Cardiac fibroblast (primary cell): Measurements from ENCODE around the gene DAD1.

Experiments used
- DNase-seq, 2 donors: peaks; one replicate each; pipeline versions ENCODE4 v3.0.0 to v3.0.0-alpha.2; 2010; ENCODE audit warnings: low read depth in 2 of 2
- H3K4me3 ChIP-seq, 2 donors: replicated peaks in 1 of 2; 1 replicate in 1 of 2; 2 replicates in 1 of 2; pipeline ENCODE4 v1.5.1; 2011; ENCODE audit warnings: low read depth in 2 of 2, low read length in 2 of 2, mild to moderate bottlenecking in 2 of 2, moderate library complexity in 1 of 2
- TF ChIP-seq, protein P1 (sequence below): IDR thresholded peaks from one replicate; pipeline ENCODE4 v1.5.1; 2011; ENCODE audit warnings: low read depth, mild to moderate bottlenecking, low read length, inconsistent platforms

Gene DAD1

DNA sequence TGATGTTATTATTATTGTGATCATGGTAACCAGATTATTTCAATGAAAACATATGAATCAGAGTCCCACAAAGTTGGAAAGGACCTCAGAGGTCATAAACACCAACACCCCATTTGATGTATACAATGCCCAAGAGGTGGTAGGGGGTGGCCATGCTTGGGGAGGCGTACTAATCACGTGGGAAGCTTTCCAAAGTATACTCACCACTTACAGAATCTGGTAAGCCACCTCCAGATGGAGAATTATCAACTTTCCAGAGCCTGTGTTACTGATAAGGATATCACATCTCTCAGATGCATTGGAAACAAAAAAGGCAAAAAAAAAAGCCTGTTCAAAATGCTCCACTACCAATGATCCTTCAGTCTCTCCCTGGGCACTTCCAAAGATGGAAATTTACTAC is 8.4 kb downstream of the DAD1 start:
- TF ChIP-seq, protein P1, sequence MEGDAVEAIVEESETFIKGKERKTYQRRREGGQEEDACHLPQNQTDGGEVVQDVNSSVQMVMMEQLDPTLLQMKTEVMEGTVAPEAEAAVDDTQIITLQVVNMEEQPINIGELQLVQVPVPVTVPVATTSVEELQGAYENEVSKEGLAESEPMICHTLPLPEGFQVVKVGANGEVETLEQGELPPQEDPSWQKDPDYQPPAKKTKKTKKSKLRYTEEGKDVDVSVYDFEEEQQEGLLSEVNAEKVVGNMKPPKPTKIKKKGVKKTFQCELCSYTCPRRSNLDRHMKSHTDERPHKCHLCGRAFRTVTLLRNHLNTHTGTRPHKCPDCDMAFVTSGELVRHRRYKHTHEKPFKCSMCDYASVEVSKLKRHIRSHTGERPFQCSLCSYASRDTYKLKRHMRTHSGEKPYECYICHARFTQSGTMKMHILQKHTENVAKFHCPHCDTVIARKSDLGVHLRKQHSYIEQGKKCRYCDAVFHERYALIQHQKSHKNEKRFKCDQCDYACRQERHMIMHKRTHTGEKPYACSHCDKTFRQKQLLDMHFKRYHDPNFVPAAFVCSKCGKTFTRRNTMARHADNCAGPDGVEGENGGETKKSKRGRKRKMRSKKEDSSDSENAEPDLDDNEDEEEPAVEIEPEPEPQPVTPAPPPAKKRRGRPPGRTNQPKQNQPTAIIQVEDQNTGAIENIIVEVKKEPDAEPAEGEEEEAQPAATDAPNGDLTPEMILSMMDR = no peak
- DNase-seq = no peak
- no peak overlapping the region for H3K4me3 ChIP-seq

- TF ChIP-seq, protein P1 = no peak
- no peak overlapping the region for H3K4me3 ChIP-seq
- DNase-seq = no peak
Observed at GRCh38 chr14:22579881-22580280, 9.1 kb downstream of the DAD1 start.

- DNase-seq = no peak
- TF ChIP-seq, protein P1 = no peak
- no peak overlapping the region for H3K4me3 ChIP-seq
Observed at GRCh38 chr14:22579236-22579635, 9.8 kb downstream of the DAD1 start.

DNA sequence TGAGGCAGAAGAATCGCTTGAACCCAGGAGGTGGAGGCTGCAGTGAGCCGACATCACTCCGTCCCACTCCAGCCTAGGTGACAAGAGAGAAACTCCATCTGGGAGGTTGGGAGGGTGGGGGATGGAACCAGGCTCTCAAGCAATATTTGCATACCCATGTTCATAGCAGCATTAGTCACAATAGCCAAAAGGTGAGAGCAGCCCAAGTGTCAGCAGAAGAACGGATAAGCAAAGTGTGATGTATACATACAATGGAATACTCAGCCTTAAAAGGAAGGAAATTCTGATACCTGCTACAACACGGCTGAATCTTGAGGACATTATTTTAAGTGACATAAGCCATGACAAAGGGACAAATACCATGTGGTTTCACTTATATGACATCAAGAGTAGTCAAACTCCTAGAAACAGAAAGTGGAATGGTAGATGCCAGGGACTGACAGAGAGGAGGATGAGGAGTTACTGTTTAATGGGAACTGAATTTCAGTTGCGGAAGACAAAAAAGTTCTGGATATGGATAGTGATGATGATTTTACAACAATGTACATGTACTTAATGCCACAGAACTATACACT is 11.6 kb downstream of the DAD1 start:
- no peak overlapping the region for H3K4me3 ChIP-seq
- TF ChIP-seq, protein P1 = no peak
- DNase-seq = no peak

GRCh38 chr14:22573804-22574203 is 15.2 kb downstream of the DAD1 start:
- no peak overlapping the region for H3K4me3 ChIP-seq
- DNase-seq = no peak
- TF ChIP-seq, protein P1 = no peak

DNA sequence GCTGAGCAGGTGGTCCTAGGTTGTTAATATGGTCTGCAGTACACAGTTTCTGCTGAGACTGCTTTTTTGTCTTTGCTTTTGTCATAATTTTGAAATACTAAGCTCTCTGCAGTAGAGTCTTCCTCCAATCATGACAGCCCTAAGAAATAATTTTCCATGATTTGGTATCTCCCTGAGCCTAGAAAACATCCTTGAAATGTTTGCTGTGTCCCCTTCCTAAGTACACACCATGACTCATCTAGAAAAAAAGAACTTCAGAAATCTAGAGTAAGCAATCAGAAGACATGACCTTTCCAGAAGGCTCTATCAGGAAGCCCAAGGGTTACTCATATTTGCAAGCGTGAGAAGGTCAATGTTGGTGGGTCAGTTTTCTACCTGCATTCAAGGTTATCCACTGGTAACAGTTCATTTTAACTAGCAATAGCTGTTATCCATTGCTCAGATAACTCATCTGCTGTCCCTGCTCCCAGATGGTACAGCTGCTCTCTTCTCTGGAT is 16.4 kb downstream of the DAD1 start:
- TF ChIP-seq, protein P1 = no peak
- no peak overlapping the region for H3K4me3 ChIP-seq
- DNase-seq = peak; percentile 51 to 81
